Stimulated activated CD4-positive, alpha-beta T cell treated with anti-CD3 and anti-CD28 coated beads, Interleukin-15, amount 100 ng/mL, for 24 hours (primary cell): ENCODE results near the gene PSMC3IP.
"Not testable (repeated sequence)": the region's sequence is repeated elsewhere in the genome, so short reads cannot be mapped to it uniquely, and the experiment has no call there.

Experiments
- DNase-seq: peaks from one replicate; pipeline ENCODE4 v3.0.0-alpha.2; 2020

PSMC3IP gene

GRCh38 chr17:42577532-42578281 lies at the start of gene PSMC3IP:
Gene PSMC3IP, minus strand, starts transcription at chr17:42577729. Its CDS starts 43 bp downstream, at chr17:42577686.
- peak; percentile 98 for DNase-seq

GRCh38 chr17:42623732-42624596 lies 46.4 kb upstream of the PSMC3IP start:
- no peak for DNase-seq

DNA sequence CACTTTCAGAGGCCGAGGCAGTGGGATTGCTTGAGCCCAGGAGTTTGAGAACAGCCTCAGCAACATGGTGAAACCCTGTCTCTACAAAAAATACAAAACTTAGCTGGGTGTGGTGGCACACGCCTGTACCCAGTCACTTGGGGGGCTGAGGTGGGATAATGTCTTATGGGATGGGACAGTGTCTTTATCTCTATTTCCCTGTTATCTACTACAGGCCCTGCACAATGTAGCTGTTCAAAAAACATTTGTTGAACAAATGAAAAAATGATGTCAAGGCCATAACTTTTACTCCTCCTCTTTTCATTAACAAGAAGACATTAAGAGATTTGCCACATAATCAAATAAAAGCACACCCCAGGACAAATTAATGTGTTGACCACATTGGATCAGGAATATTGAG lies 45.7 kb upstream of the PSMC3IP start:
- no peak for DNase-seq

DNA sequence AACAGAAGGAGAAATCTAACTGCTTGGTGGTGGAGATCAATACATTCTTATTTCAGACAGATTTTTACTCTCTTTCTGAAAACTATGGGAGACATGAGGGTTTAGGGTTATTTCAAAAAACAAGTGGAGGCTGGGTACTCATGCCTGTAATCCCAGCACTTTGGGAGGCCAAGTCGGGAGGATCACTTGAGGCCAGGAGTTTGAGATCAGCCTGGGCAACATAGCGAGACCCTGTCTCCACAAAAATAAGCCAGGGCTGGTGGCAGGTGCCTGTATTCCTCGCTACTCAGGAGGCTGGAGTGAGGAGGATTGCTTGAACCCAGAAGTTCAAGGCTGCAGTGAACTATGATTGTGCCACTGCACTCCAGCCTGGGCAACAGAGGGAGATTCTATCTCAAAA lies 44.5 kb upstream of the PSMC3IP start:
- DNase-seq: not testable (repeated sequence)

DNA sequence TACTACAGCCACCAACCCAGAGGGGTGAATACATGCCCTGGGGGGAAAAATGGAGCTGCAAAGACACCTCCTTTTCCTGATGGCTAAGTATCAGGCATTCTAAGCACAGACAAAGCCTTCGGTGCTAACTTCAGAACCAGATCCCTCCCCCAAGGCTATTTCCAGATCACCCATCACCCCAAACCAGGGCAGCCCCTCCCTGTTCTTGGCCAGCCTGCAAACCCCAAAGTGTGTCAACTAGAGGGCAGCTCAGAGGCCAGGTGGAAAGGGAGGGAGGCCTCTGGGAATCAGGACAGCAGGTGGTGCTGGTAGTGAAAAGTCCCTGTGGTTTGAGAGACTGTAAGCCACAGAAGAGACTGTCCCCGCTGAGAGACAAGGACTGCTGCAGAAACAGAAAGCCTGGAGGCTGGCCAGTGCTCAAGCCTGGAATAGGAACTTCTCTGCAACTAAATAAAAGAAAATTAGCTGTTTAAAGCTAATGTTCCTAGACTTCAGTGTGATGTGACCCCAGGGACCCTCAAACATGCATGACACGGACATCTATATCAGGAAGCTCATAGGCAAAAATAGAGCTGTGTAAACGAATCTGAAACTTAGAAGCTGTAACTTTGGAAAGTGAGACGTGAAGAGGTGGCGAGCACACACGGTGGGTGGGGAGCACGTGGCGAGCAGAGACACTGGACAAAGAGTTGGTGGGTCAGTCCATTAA lies 41.1 kb upstream of the PSMC3IP start:
- no peak for DNase-seq

- DNase-seq: no peak
Measured at GRCh38 chr17:42617956-42618431, 40.5 kb upstream of the PSMC3IP start.

GRCh38 chr17:42613699-42614295 lies 36.3 kb upstream of the PSMC3IP start:
- DNase-seq: no peak

DNA sequence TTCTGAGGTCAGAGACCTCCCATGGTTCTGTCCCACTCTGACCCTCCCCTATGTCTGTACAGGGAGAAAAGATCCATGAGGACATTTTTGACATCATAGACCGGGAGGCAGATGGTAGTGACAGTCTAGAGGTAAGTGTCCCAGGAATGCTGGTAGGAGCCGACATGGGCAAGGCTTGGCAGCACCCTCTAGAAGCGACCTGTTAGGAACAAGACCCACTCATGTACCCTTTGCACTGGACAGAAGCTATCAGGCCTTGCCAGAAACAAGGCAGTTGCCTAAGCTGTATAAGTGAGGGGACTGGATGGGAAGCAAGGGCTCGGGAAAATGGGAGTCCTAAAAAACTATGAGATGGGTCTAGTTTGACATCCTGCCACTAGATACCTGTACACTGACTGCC lies 34.5 kb upstream of the PSMC3IP start:
- no peak for DNase-seq

DNA sequence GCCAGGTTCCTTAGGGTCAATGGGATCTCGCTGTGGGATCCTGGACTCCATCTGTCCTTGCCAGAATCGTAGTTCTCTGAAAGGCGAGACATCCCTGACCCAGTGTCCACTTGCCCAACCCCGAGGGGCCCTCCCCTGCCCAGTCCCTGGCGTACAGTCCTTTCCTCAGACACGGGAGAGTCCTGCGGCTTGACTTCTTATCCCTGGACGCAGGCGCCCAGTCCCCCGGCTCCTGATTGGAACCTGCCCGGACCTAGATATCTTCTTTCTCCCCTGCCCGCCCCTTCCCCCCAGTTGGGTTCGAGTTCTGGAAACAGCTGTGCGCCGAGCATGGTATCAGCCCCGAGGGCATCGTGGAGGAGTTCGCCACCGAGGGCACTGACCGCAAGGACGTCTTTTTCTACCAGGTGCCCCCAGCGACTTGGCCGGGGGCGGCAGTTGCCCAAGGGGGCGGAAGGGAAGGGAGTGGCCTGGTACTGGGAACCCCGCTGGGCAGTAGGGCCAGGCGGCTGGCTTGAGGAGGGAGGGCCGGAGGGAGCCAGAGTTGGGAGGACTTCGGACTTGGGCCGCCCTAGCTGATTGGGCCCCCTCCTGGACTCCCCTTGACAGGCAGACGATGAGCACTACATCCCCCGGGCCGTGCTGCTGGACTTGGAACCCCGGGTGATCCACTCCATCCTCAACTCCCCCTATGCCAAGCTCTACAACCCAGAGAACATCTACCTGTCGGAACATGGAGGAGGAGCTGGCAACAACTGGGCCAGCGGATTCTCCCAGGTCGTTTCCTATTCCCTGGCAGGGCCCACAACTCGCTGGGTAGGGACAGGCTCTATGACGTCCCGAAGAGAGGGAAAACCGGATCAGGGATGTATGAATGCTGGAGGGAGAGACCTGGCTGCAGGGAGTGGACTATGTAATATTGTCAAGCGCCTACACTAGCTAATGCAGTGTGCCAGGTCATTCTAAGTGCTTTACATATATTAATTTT lies 32.6 kb upstream of the PSMC3IP start:
- DNase-seq: peak; percentile 38

GRCh38 chr17:42609182-42609813 lies 31.8 kb upstream of the PSMC3IP start, which contains the start of the genes RETREG3 and TUBG1:
Gene RETREG3, minus strand, starts transcription at chr17:42609374. Its CDS starts 50 bp downstream, at chr17:42609324.
Gene TUBG1, plus strand, starts transcription at chr17:42609683. Its CDS starts 55 bp downstream, at chr17:42609738.
- DNase-seq: peak; percentile 99

DNA sequence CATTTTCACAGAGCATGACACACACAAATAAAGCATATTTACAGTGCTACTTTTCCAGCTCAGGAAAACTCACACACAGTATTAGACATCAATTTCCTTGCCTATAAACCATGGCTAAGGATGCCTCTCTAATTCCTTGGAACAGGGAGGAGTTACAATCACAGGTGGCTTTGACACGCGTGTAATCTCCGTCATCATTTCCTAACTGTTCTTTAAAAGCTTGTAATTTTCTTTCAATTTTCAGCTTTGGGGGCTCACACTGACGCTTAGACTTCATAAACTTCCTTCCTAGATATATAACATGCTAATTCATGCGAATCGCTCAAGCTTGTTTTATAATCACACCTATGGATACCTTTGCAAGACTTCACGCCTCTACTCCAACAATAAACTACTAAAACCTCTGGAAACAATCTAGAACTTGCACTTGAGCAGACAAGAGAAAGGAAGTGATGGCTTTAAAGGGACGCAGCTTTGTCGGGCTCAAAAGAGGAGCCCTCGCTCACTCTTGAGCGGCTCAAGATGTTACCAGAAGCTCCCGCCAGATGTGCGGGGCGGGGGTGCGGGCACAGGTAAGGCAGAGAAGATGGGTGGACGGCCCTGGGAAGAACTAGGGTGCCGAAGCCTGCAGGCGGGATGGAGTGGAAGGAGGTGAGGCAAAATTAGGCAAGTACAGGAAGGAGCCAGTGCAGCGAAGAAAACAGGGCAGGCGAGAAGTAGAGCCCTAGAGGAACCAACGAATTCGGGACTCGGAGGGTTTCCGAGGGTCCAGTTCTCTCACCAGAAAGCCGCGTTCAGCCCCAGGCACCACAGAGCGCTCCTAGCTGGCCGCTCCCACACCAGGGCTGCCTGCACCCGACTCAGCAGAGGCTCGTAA lies 31.0 kb upstream of the PSMC3IP start:
- no peak for DNase-seq

DNA sequence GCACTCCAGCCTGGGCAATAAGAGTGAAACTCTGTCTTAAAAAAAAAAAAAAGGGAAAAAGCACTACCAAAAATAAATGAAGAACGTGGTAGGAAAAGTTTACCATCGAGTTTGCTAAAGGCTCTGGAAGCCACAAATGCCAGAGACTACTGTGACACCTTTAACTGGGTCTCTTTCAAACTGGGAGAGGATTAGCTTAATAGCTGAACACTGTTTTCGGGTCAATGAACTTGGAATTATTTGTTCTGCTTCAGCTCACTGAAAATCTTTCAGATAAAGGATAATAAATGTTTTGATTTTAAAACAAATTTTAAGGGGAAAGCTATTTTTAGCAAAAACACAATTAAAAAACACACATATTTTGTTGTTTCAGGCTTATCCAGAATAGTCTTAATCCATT lies 30.2 kb upstream of the PSMC3IP start:
- DNase-seq: no peak

DNA sequence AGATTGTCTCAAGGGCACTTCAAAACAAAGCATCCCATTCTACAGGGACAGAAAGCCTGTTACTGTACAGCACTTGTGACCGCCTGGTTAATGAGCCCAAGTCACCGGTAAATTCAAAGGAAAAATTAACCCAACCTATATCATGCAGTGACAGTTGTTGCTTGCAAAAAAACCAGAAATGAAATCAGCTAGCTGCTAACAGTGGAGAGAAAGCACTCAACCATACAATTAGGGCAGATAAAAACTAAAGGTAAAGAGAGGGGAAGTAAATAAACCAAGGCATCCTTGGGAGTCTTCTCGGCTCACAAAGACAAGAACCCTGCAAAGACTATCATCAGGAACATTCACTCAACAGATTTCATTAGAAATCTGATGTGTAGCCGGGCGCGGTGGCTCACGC lies 25.8 kb upstream of the PSMC3IP start:
- DNase-seq: no peak

DNA sequence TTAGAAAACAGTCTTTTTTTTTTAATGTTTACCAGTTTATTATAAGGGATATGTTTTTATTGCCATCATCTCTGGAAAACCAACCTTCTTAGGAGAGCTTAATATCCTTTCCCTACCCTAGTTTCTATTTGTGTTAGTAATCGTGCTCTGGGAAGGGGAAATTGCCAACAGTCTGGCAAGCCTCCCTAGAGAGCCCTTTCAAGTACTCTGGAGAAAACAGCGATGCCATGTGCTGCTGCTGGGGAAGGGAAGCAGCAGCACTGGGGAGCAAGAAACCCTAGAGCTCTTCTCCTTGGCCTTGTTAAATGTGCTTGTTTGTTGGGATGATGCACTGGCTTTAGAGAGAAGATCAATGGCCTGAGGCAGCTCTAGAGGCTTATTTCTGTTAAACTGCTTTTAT lies 21.4 kb upstream of the PSMC3IP start:
- DNase-seq: no peak

DNA sequence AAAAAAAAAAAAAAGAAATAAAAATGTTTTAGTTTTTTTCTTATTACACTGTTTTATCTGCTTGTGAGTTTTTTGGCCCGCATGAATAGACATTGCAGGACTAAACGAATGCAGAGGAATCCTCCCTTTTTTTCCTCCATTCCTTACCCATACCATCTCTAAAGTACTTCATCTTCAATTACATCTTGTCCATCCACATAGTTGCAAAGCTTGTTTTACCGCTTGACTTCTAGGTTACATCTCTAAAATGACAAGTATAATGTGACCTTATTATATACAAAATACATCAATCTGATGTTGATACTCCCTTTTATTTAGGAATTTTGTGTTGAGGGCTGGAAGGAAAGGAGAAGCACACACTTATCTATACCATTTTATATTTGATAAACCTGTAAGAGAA lies 18.9 kb upstream of the PSMC3IP start:
- DNase-seq: no peak

DNA sequence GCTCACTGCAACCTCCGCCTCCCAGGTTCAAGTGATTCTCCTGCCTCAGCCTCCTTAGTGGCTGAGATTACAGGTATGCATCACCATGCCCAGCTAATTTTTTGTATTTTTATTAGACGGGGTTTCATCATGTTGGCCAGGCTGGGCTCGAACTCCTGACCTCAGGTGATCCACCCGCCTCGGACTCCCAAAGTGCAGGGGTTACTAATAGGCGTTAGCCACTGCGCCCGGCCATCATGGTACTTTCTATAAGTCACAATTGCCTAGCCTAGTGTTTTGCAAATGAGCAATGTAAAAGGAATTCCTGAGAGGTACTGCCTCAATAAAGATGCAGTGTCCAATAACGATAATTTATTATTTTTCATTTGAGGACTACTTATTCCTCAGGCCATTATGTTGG lies 13.9 kb upstream of the PSMC3IP start:
- no peak for DNase-seq

DNA sequence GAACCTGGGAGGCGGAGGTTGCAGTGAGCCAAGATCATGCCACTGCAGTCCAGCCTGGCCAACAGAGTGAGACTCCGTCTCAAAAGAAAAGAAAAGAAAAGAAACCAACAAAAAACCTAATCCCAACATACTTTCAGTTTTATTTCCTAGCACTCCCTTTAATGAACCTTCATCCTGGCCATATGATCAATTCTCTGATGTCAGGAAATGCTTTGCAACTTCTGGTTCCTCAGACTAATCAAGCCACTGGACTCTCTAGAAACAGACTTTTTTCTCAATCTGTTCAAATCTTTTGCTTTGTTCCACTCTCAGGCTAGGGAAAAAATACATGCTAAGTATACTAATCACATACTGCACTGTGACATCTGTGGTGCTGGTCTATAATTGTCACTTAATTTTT lies 13.4 kb upstream of the PSMC3IP start:
- no peak for DNase-seq

GRCh38 chr17:42586514-42587230 lies 9.1 kb upstream of the PSMC3IP start:
- no peak for DNase-seq

- DNase-seq: no peak
Measured at GRCh38 chr17:42585353-42585752, 7.8 kb upstream of the PSMC3IP start.
